Trophoblast cell (in vitro differentiated cells and primary cell): Measurements from ENCODE around the gene CDKN2AIP.
"Not testable (repeated sequence)": the region's sequence is repeated elsewhere in the genome, so short reads cannot be mapped to it uniquely, and the experiment has no call there.

Source experiments
- DNase-seq, 2 donors: peaks; one replicate each; pipeline ENCODE4 v3.0.0-alpha.2; 2016
- H2AFZ ChIP-seq: 2 replicates; pipeline ENCODE4 v1.6.1; 2013; ENCODE audit warnings: low read length, moderate library complexity, mild to moderate bottlenecking; ENCODE audit not compliant: insufficient read depth, poor library complexity
- H2AK5ac ChIP-seq: 2 replicates; pipeline ENCODE4 v1.6.1; 2013; ENCODE audit warnings: mild to moderate bottlenecking, low read length
- H2BK120ac ChIP-seq: 2 replicates; pipeline ENCODE4 v1.6.1; 2013; ENCODE audit warnings: low read length, mild to moderate bottlenecking, moderate library complexity; ENCODE audit not compliant: insufficient read depth, poor library complexity
- H2BK12ac ChIP-seq: 2 replicates; pipeline ENCODE4 v1.6.1; 2013; ENCODE audit warnings: mild to moderate bottlenecking, low read length, moderate library complexity
- H2BK5ac ChIP-seq: 2 replicates; pipeline ENCODE4 v1.6.1; 2013; ENCODE audit warnings: low read length, low read depth, moderate library complexity, mild to moderate bottlenecking; ENCODE audit not compliant: poor library complexity
- H3K14ac ChIP-seq: 2 replicates; pipeline ENCODE4 v1.6.1; 2013; ENCODE audit warnings: mild to moderate bottlenecking, low read length
- H3K18ac ChIP-seq: 2 replicates; pipeline ENCODE4 v1.6.1; 2013; ENCODE audit warnings: mild to moderate bottlenecking, low read length
- H3K23ac ChIP-seq: 2 replicates; pipeline ENCODE4 v1.6.1; 2013; ENCODE audit warnings: low read length
- H3K27ac ChIP-seq: 2 replicates; pipeline ENCODE4 v1.5.1; 2013; ENCODE audit warnings: low read depth, mild to moderate bottlenecking, inconsistent platforms, low read length, moderate library complexity
- H3K27me3 ChIP-seq: 2 replicates; pipeline ENCODE4 v1.6.1; 2013; ENCODE audit warnings: inconsistent platforms, mild to moderate bottlenecking, low read length, moderate library complexity; ENCODE audit not compliant: insufficient read depth
- H3K36me3 ChIP-seq, 2 experiments: 1 replicate in 1 of 2; 2 replicates in 1 of 2; pipeline ENCODE4 v1.6.1; 2013; ENCODE audit warnings: low read length in 2 of 2, mild to moderate bottlenecking in 2 of 2, moderate library complexity in 1 of 2; ENCODE audit not compliant: insufficient read depth in 2 of 2, control insufficient read depth in 1 of 2
- H3K4ac ChIP-seq: 2 replicates; pipeline ENCODE4 v1.6.1; 2013; ENCODE audit warnings: low read depth, mild to moderate bottlenecking, low read length, moderate library complexity
- H3K4me1 ChIP-seq, 2 experiments: 1 replicate in 1 of 2; 2 replicates in 1 of 2; pipeline ENCODE4 v1.6.1; 2013; ENCODE audit warnings: low read length in 2 of 2, mild to moderate bottlenecking in 2 of 2, moderate library complexity in 1 of 2; ENCODE audit not compliant: insufficient read depth in 2 of 2, control insufficient read depth in 1 of 2
- H3K4me2 ChIP-seq: 2 replicates; pipeline ENCODE4 v1.6.1; 2013; ENCODE audit warnings: inconsistent platforms, mild to moderate bottlenecking, low read length, moderate library complexity
- H3K4me3 ChIP-seq: 2 replicates; pipeline ENCODE4 v1.5.1; 2013; ENCODE audit warnings: mild to moderate bottlenecking, low read depth, low read length, inconsistent platforms
- H3K79me1 ChIP-seq: one replicate; pipeline ENCODE4 v1.6.1; 2013; ENCODE audit warnings: low read length
- H3K79me2 ChIP-seq: 2 replicates; pipeline ENCODE4 v1.6.1; 2013; ENCODE audit warnings: low read length, mild to moderate bottlenecking; ENCODE audit not compliant: control insufficient read depth, insufficient read depth, poor library complexity
- H3K9ac ChIP-seq: 2 replicates; pipeline ENCODE4 v1.6.1; 2013; ENCODE audit warnings: mild to moderate bottlenecking, low read length
- H3K9me3 ChIP-seq: 2 replicates; pipeline ENCODE4 v1.6.1; 2013; ENCODE audit warnings: low read depth, mild to moderate bottlenecking, control low read depth, inconsistent platforms, low read length; ENCODE audit not compliant: insufficient read depth
- H4K12ac ChIP-seq: 2 replicates; pipeline ENCODE4 v1.6.1; 2013; ENCODE audit warnings: low read depth, mild to moderate bottlenecking, low read length, moderate library complexity
- H4K8ac ChIP-seq: 2 replicates; pipeline ENCODE4 v1.6.1; 2013; ENCODE audit warnings: low read depth, mild to moderate bottlenecking, low read length, moderate library complexity
- H4K91ac ChIP-seq: one replicate; pipeline ENCODE4 v1.6.1; 2013; ENCODE audit warnings: low read depth, mild to moderate bottlenecking, low read length, moderate library complexity
- WGBS: extraction: QIAGEN DNeasy Blood & Tissue Kit; methylation state at CpG from one replicate; pipeline ENCODE4 v1.1.7; 2013; ENCODE audit warnings: missing lambda C conversion rate; ENCODE audit not compliant: insufficient read length, insufficient coverage; ENCODE audit errors: extremely low coverage; 5-methylcytosine and 5-hydroxymethylcytosine counted together

CDKN2AIP gene

DNA sequence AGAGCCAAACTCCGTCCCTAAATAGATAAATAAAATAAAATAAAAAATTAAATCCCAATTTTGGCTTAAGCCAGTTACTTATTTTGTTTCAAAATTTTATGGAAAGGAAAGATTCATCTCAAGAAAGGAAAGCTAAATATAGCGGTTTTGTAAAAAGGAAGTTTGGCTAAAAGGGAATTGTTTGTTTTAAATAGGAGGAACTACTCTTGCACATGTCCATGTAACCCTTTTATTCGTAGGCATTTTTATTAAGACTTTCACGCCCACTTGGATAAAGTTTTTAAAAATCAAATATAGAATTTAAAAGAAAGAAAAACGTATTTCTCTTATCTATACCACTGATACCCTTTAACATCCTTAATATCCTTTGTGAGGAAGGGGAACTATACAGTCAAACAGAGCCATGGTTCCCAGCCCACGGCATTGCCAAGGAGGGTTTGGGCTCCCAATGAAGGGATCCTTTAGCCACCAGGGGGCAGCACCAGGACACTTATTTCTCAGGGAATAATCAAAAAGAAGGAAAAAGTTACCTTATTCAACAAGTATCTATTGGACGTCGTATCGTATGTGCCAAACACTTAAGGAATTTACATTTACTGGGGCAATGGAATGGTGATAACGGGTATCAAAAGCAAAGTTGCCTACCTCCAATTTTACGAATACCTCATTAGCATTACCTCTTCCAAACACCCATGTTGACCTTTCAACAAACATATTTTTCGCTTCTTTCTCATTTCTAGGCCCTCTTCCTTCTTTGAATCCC, 27.7 kb downstream of the CDKN2AIP start:
- no peak overlapping the region for H3K4me2 ChIP-seq
- no peak overlapping the region for H2AK5ac ChIP-seq
- no peak overlapping the region for H3K4ac ChIP-seq
- H3K9me3 ChIP-seq, result peaks cover 2% of the 10 kb centered on the region
- no peaks in the 10 kb centered on the region for H3K27me3 ChIP-seq
- peak; percentile 85 to 99 for DNase-seq
- H3K27ac ChIP-seq, result no peak overlapping the region
- no peaks in the 10 kb centered on the region for H3K36me3 ChIP-seq
- H4K8ac ChIP-seq, result no peak overlapping the region
- H3K18ac ChIP-seq, result no peak overlapping the region
- H3K79me1 ChIP-seq, result peaks cover 2% of the 10 kb centered on the region
- H3K4me3 ChIP-seq, result no peak overlapping the region
- H3K9ac ChIP-seq, result no peak overlapping the region
- no peak overlapping the region for H2BK12ac ChIP-seq
- no peak overlapping the region for H2AFZ ChIP-seq
- H2BK120ac ChIP-seq, result no peak overlapping the region
- H3K23ac ChIP-seq, result no peak overlapping the region
- H3K4me1 ChIP-seq, result peaks cover 0 to 2% of the 10 kb centered on the region in 2 experiments
- no peaks in the 10 kb centered on the region for H3K79me2 ChIP-seq
- H2BK5ac ChIP-seq, result no peak overlapping the region
- no peak overlapping the region for H3K14ac ChIP-seq
- no peak overlapping the region for H4K91ac ChIP-seq
- 100% methylated on average over 1 of the region's 12 CpGs for WGBS
- no peak overlapping the region for H4K12ac ChIP-seq

DNA sequence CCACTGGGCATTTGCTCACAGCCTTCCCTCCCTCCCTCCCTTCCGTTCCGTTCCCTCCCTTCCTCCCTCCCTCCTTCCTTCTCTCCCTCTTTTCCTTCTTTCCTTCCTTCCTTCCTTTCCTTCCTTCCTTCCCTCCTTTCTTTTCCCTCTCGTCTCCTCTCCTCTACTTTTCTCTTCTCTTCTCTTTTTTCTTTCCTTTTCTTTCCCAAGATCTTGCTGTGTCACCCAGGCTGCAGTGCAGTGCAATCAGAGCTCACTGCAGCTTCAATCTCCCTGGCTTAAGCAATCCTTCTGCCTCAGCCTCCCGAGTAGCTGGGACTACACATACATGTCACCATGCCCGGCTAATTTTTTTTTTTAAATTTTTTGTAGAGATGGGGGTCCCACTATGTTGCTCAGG, 33.7 kb downstream of the CDKN2AIP start:
- H2AFZ ChIP-seq, result no peak overlapping the region
- H4K12ac ChIP-seq, result no peak overlapping the region
- H3K27ac ChIP-seq, result no peak overlapping the region
- no peaks in the 10 kb centered on the region for H3K79me1 ChIP-seq
- no peak overlapping the region for H3K4ac ChIP-seq
- no peak overlapping the region for H3K23ac ChIP-seq
- no peaks in the 10 kb centered on the region for H3K36me3 ChIP-seq
- H3K27me3 ChIP-seq, result no peaks in the 10 kb centered on the region
- no peaks in the 10 kb centered on the region for H3K9me3 ChIP-seq
- H3K18ac ChIP-seq, result no peak overlapping the region
- H2BK120ac ChIP-seq, result no peak overlapping the region
- no peak overlapping the region for H3K9ac ChIP-seq
- no peak overlapping the region for H4K8ac ChIP-seq
- H3K4me1 ChIP-seq, result no peaks in the 10 kb centered on the region
- no peak overlapping the region for H4K91ac ChIP-seq
- DNase-seq, result no peak
- 100% methylated on average over 1 of the region's 5 CpGs for WGBS
- H3K79me2 ChIP-seq, result no peaks in the 10 kb centered on the region
- H3K4me2 ChIP-seq, result no peak overlapping the region
- H2AK5ac ChIP-seq, result no peak overlapping the region
- no peak overlapping the region for H2BK5ac ChIP-seq
- H3K4me3 ChIP-seq, result no peak overlapping the region
- no peak overlapping the region for H3K14ac ChIP-seq
- no peak overlapping the region for H2BK12ac ChIP-seq

DNA sequence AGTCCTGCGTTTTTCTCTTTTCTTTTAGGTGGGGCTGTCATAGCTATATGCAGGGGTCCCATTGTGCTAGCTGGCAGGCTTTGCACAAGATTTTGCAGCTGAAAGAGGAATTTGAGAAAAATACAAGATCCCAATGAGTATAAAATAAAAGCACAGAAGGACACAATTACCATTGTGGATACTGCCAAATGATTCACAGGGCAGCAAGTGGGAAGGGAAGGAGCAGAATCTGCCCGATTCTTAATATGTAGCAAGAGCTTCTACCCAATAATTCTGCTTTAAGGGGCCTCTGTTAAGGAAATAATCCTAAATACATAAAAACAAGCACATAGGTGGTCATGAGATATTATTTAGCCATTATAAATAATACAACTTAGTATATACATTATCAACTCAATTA, 34.5 kb downstream of the CDKN2AIP start:
- Histone ChIP-seq H3K27ac (no peak overlapping the region), H4K12ac (no peak overlapping the region), H4K8ac (no peak overlapping the region), H2BK12ac (no peak overlapping the region), H3K79me2 (no peaks in the 10 kb centered on the region), H3K9ac (no peak overlapping the region), H3K9me3 (no peaks in the 10 kb centered on the region), H3K27me3 (no peaks in the 10 kb centered on the region), H3K4ac (no peak overlapping the region), H2AFZ (no peak overlapping the region), H3K4me1 (no peaks in the 10 kb centered on the region), H2AK5ac (no peak overlapping the region), H4K91ac (no peak overlapping the region), H2BK5ac (no peak overlapping the region), H3K23ac (no peak overlapping the region), H3K4me3 (no peak overlapping the region), H3K18ac (no peak overlapping the region), H2BK120ac (no peak overlapping the region), H3K4me2 (no peak overlapping the region), H3K14ac (no peak overlapping the region), H3K36me3 (no peaks in the 10 kb centered on the region), H3K79me1 (no peaks in the 10 kb centered on the region)
- WGBS, result no CpG with 5 or more reads among the region's 2 CpGs
- DNase-seq, result no peak

DNA sequence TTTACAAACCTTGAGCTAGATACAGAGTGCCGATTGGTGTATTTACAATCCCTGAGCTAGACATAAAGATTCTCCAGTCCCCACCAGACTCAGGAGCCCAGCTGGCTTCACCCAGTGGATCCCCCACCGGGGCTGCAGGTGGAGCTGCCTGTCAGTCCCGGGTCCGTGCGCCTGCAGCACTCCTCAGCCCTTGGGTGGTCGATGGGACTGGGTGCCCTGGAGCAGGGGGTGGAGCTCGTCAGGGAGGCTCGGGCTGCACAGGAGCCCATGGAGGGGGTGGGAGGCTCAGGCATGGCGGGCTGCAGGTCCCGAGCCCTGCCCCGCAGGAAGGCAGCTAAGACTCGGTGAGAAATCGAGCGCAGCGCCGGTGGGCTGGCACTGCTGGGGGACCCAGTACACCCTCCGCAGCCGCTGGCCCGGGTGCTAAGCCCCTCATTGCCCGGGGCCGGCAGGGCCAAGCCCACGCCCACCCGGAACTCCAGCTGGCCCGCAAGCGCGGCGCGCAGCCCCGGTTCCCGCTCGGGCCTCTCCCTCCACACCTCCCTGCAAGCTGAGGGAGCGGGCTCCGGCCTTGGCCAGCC, 38.2 kb downstream of the CDKN2AIP start:
- not testable (repeated sequence) for H3K14ac ChIP-seq, H3K4ac ChIP-seq, H3K18ac ChIP-seq, H3K9me3 ChIP-seq, H3K79me1 ChIP-seq, H2AFZ ChIP-seq, H3K36me3 ChIP-seq, H2BK12ac ChIP-seq, H3K23ac ChIP-seq, H4K91ac ChIP-seq, H3K4me2 ChIP-seq, H3K27me3 ChIP-seq, H2BK5ac ChIP-seq, H3K9ac ChIP-seq, H3K4me1 ChIP-seq, H3K79me2 ChIP-seq, DNase-seq, H3K27ac ChIP-seq, H4K12ac ChIP-seq, H4K8ac ChIP-seq, H2BK120ac ChIP-seq, H3K4me3 ChIP-seq, H2AK5ac ChIP-seq
- no CpG with 5 or more reads among the region's 33 CpGs for WGBS
